Bone marrow (tissue), 2 donors: Measurements from ENCODE around the gene BARD1.
"Not testable (repeated sequence)": the region's sequence is repeated elsewhere in the genome, so short reads cannot be mapped to it uniquely, and the experiment has no call there.

Experiments
- DNase-seq, 2 donors: peaks; one replicate each; lab custom pipeline; 2025; lab: John Stamatoyannopoulos, UW

Gene BARD1

GRCh38 chr2:214765180-214765579, 44.3 kb downstream of the BARD1 start:
- DNase-seq, result no peak

DNA sequence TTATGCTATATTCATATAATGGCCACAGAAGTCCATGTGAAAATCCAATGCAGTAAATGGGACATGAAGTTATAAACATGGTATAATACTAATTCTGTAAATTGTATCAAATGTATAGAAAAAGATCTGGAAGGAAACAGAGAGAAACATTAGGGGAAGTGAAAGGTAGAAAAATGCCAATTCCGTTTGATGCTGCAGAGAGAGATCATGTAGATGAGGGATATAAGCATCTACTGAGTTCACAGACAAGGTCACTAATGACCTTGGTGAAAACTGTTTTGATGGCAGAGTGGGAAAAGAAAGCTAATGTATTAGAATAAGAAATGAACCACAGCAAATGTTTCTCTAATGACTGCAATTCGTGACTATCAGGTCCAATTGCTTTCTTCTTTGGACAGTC, 56.0 kb downstream of the BARD1 start:
- no peak for DNase-seq

GRCh38 chr2:214750529-214750928, 59.0 kb downstream of the BARD1 start:
- DNase-seq, result no peak

GRCh38 chr2:214747992-214748391, 61.5 kb downstream of the BARD1 start:
- DNase-seq, result no peak

DNA sequence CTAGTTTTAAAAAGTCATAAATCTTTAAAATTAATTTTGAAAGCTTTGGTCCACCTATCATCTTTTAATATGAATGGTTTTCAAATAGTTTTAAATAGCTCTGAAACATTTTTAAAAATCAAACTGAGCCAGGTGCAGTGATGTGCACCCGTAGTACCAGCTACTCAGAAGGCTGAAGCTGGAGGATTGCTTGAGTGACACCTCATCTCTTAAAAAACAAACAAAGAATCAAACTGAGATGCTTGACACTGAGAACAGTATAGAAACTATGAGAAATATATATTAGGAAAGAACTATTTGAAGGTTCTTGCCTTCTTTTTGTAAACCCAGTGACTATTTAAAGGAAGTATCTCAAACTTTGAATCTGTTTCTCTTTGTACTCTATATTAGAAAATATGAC, 67.4 kb downstream of the BARD1 start:
- DNase-seq, result no peak

DNA sequence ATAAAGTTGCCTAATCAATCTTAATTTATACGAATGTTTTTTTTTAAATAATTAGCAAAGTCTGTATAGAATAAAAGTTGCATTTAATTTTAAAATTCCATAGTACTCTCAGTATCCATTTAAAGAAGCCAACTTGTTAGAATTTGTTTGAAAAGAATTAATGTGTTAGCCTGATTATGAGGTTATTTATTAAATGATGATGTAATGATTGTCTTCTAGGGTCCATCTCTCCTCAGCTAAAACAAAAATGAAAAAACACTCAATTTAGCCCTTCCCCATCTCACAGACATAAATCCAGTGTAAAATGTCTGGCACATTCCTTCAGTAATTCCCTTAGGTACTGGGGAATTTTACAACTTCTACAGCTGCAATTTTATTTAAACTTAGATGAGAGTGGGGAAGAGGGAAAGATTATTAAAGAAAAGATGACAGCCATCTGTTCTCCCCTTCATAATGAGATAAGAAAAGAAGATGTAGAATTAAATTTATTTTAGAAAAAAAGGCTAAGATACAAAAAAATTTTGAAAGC, 68.6 kb downstream of the BARD1 start:
- no peak for DNase-seq

DNA sequence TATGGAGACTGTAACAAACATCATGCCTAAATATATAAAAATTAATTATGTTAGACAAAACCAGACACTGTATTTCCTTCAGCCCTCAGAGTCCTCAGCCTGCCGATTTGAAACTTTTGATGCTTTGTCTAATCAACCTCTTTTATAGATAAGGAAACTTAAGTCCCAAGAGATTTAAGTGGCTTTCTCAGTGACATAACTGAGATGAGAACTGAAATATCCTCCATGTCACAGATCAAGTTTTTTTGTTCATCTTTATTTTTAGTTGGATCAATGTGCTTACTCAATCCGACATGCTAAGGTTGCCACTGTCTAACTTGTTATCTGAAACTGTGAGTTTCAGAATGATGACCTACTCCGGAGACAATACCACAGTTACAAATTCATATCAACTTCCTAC, 72.3 kb downstream of the BARD1 start:
- DNase-seq, result no peak

- DNase-seq, result no peak
Observed at GRCh38 chr2:214730800-214731407, 78.6 kb downstream of the BARD1 start.

DNA sequence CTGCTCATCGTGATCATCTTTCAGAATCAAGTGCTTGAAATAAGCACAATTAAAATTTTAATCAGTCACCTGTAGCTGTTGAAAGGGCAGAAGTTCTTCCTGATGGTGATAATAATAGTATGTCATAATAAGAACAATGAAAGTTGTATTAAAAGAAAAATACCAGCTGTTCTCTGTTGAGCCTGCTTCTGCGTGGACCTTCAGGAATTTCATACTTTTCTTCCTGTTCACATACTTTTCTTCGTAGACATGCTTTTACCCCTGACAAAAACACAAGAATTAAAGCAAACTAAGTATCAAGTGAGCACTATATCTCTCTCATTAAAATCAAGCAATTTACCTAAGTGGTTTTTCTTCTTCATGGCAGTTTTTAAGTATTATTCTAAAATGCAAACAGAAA, 79.2 kb downstream of the BARD1 start:
- DNase-seq, result no peak

- DNase-seq, result no peak
Observed at GRCh38 chr2:214724741-214725140, 84.7 kb downstream of the BARD1 start.

DNA sequence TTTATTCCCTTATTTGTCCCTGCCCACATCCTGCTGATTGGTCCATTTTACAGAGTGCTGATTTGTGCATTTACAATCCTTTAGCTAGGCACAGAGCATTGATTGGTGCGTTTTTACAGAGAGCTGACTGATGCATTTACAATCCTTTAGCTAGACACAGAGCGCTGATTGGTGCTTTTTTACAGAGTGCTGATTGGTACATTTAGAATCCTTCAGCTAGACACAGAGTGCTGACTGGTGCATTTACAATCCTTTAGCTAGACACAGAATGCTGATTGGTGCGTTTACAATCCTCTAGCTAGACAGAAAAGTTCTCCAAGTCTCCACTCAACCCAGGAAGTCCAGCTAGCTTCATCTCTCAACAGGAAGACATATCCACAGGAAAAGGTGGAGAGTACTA, 91.6 kb downstream of the BARD1 start:
- DNase-seq, result not testable (repeated sequence)

GRCh38 chr2:214716811-214717560, 92.5 kb downstream of the BARD1 start:
- no peak for DNase-seq

DNA sequence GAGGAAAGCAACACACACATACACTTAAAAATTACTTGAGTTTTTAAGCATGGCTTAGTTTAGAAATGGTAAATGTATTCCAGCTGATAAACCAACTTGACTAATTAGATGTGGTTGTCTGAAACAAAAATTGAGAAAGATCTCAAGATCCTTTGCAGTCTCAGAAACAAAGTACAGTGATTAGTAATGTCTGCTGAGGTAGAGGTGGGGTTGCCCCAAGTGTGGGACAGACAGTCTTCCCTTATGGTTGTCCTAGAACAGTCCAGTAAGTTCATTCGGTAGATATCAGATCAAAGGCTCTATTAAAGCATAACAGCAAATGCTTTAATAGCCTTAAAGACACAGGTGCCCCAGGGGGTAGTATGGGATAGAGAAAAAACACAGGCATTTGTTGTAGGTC, 94.5 kb downstream of the BARD1 start:
- DNase-seq, result no peak

DNA sequence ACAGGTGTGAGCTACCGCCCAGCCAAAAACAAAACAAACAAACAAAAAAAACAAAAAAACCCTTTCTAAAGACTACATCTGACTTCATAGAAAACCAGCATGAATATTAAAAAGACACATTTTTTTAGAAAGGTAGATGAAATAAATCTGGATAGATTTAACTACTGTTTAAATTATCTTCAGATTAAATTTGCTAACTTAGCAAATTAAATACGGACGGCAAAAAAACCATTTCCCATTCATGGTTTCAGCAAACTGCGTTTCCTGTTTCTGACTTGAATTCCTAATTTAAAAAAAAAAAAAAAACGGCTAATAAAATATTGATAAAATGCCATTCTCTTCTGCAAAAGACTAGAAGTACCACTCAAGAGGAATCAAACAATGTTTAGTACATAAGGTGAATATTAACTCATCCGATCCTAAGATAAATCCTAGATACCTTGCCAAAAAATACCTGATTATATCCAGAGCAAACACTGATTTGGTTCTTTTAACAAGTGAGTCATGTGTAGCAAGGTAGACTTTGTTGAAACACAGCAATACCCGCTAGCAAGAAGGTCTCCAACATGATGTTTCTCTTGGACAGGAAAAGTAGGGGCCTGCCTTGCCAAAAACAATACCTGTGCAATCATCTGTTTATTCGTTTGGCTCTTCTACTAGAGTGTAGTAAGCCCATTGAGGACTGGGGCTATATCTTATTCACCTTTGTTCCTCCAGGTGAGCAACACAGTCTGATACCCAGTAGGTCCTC, 96.2 kb downstream of the BARD1 start:
- no peak for DNase-seq

DNA sequence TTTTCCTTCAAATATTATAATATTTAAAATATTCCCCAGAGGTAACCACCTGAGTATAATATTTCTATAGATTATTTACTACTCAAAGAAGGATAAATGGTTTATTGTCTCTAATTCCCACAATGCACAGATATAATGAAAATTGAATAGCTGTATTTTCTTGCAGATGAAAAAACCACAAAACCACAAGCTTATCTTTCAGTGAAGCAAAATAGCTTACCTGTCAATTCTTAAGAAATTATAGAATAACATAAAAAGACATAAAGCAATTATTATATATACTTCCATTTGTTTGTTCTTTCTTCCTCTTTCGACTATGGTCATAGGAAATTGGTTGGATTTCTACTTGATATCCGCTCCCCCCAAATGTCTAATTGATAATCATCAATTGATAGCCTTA, 98.8 kb downstream of the BARD1 start:
- no peak for DNase-seq

DNA sequence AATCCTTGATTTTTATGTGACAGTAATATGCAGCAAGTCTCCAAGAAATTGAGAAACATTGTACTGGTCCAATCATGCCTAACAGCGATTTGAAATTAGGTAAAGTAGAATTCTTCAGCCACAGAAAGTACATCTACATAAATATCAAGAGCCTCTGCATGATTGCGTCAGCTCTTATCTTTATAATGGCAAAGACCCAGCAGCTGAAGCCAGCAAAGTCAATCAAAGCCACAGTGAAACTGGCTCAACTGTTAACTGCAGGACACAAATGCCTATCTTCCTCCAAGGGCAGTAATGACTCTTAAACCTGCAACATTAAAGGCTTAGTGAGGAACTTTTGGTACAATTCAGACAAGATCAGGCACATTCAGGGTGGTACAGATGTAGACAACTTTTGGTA, 102.5 kb downstream of the BARD1 start:
- no peak for DNase-seq

- DNase-seq, result no peak
Observed at GRCh38 chr2:214699236-214699635, 110.2 kb downstream of the BARD1 start.

GRCh38 chr2:214696681-214697080, 112.8 kb downstream of the BARD1 start:
- no peak for DNase-seq

DNA sequence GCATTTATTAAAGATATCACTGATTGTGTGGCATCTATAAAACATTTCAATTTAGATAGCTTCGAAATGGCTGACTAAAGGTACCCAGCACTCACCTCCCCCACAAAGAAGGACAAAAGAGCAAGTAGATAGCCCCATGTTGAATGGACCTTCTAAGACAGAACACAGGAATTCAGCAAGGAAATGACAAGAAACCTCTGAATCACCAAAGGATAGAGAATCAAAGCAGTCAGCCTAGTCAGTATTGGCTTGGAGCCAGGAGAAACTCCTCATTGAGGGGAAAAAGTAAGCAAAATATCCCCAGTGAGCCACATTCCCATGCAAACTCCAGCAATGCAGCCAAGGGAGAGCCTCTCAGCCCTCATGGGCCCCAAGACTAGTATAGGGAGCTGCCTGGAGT, 113.7 kb downstream of the BARD1 start:
- DNase-seq, result no peak

GRCh38 chr2:214683557-214683956, 125.9 kb downstream of the BARD1 start:
- not testable (repeated sequence) for DNase-seq

- no peak for DNase-seq
Observed at GRCh38 chr2:214679736-214680135, 129.7 kb downstream of the BARD1 start.

GRCh38 chr2:214676421-214677089, 132.9 kb downstream of the BARD1 start:
- DNase-seq, result no peak
